Measurements from ENCODE around the gene RTN4R.

- TF ChIP-seq HDGF (IDR thresholded peaks at IDR 0.05; ENCODE audit: borderline replicate concordance) = no peak; the same call in 1 of the 2 replicates
- no peak for TF ChIP-seq FOXA1 (IDR thresholded peaks at IDR 0.05)
- no peak for TF ChIP-seq BHLHE40 (IDR thresholded peaks at IDR 0.05; ENCODE audit: borderline replicate concordance)
- no peak for TF ChIP-seq TARDBP (IDR thresholded peaks at IDR 0.05)
- TF ChIP-seq FOXM1 (IDR thresholded peaks at IDR 0.05; ENCODE audit: borderline replicate concordance) = no peak
- TF ChIP-seq ELF4 (IDR thresholded peaks at IDR 0.05) = no peak
- no peak for TF ChIP-seq SUZ12 (IDR thresholded peaks at IDR 0.05)
- no peak for TF ChIP-seq LEF1 (IDR thresholded peaks at IDR 0.05; ENCODE audit: borderline replicate concordance)
- TF ChIP-seq NFRKB (IDR thresholded peaks at IDR 0.05) = no peak
- no peak for TF ChIP-seq SP1 (IDR thresholded peaks at IDR 0.05)
- TF ChIP-seq L3MBTL2 (conservative IDR thresholded peaks at IDR 0.05) = no peak
- no peak for TF ChIP-seq FOXK2 (IDR thresholded peaks at IDR 0.05)
- TF ChIP-seq CTBP1 (IDR thresholded peaks at IDR 0.05; ENCODE audit: borderline replicate concordance) = no peak
- no peak for TF ChIP-seq ZNF384 (IDR thresholded peaks at IDR 0.05)
These were observed 61.4 kb downstream of the RTN4R start for GRCh38 chr22:20206709-20207215.

Data from HEK293T (cell line).